Mononuclear cell (primary cell): ENCODE results near the gene INPP4A. TPM values are rescaled to one million over a fixed set of nuclear protein-coding genes. Genes with fewer than 3 reads are reported as not detected.
"Not testable (repeated sequence)": the region's sequence is repeated elsewhere in the genome, so short reads cannot be mapped to it uniquely, and the experiment has no call there.

Source experiments
- H3K27me3 ChIP-seq: 2 replicates; pipeline ENCODE4 v1.6.0; 2011; ENCODE audit warnings: low read length, control low read depth; ENCODE audit not compliant: insufficient read depth
- H3K4me1 ChIP-seq: 2 replicates; pipeline ENCODE4 v1.5.1; 2011; ENCODE audit warnings: mild to moderate bottlenecking, low read length, control low read depth; ENCODE audit not compliant: insufficient read depth
- H3K4me3 ChIP-seq: 2 replicates; pipeline ENCODE4 v1.5.1; 2011; ENCODE audit warnings: mild to moderate bottlenecking, low read length, moderate library complexity
- H3K9me3 ChIP-seq: 2 replicates; pipeline ENCODE4 v1.5.1; 2011; ENCODE audit warnings: low read depth, mild to moderate bottlenecking, control low read depth, low read length
- total RNA-seq: library from RNA; depleted of rRNA; stranded (reverse); fragments of >200 nt; gene quantifications from one replicate; pipeline ENCODE4 v1.2.3, GENCODE V29; 2012

The INPP4A gene
- total RNA-seq, 1 donor = 48.2 TPM

GRCh38 chr2:98579926-98580325 lies 135.3 kb downstream of the INPP4A start:
- Histone ChIP-seq H3K4me1 (no peaks in the 10 kb centered on the region), H3K4me3 (no peak overlapping the region), H3K27me3 (no peaks in the 10 kb centered on the region), H3K9me3 (no peaks in the 10 kb centered on the region)

DNA sequence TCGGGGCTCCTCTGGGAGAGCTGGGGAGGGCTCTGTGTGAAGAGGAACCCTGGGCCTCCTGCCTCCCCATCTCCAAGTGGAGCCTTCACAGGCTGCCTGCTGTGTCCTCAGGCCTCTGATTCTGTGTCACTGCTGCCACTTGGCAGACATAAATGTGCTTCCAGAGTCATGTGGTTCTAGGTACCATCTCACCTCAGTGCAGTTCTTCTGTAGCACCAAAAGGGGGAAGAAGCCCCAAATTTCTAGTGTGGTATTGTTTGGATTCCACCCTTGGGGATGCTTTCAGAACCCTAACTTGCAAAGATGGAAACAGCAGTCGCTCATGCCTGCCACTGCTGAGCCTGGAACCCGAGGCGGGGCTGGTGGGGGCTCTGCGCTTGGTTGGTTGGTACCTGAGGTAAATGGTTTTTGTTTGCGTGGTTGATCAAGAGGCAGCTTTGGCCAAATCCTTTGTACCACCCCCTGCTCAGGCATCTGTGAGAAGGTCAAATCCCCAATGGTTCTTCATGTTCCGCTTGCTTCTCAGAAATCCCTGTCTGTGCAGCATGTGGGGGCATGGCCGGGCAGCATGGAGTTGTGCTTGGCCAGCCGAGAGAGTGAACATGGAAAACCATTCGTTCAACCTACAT lies 136.1 kb downstream of the INPP4A start:
- Histone ChIP-seq H3K9me3 (no peaks in the 10 kb centered on the region), H3K27me3 (no peaks in the 10 kb centered on the region), H3K4me1 (no peaks in the 10 kb centered on the region), H3K4me3 (no peak overlapping the region)

DNA sequence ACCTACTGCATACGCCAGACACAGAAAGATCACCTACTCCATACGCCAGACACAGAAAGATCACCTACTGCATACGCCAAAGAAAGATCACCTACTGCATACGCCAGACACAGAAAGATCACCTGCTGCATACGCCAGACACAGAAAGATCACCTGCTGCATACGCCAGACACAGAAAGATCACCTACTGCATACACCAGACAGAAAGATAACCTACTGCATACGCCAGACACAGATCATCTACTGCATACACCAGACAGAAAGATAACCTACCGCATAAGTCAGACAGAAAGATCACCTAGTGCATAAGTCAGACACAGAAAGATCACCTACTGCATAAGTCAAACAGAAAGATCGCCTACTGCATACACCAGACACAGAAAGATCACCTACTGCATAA lies 137.9 kb downstream of the INPP4A start:
- Histone ChIP-seq H3K4me3 (no peak overlapping the region), H3K27me3 (no peaks in the 10 kb centered on the region), H3K9me3 (no peaks in the 10 kb centered on the region)

GRCh38 chr2:98583276-98583675 lies 138.6 kb downstream of the INPP4A start:
- Histone ChIP-seq H3K27me3 (no peaks in the 10 kb centered on the region), H3K4me1 (no peaks in the 10 kb centered on the region), H3K4me3 (no peak overlapping the region), H3K9me3 (no peaks in the 10 kb centered on the region)

More for the DNA sequence above, 137.9 kb downstream of the INPP4A start:
- H3K4me1 ChIP-seq = no peaks in the 10 kb centered on the region

GRCh38 chr2:98583816-98584618 lies 139.4 kb downstream of the INPP4A start:
- Histone ChIP-seq H3K4me3 (no peak overlapping the region), H3K9me3 (no peaks in the 10 kb centered on the region), H3K4me1 (no peaks in the 10 kb centered on the region), H3K27me3 (no peaks in the 10 kb centered on the region)

DNA sequence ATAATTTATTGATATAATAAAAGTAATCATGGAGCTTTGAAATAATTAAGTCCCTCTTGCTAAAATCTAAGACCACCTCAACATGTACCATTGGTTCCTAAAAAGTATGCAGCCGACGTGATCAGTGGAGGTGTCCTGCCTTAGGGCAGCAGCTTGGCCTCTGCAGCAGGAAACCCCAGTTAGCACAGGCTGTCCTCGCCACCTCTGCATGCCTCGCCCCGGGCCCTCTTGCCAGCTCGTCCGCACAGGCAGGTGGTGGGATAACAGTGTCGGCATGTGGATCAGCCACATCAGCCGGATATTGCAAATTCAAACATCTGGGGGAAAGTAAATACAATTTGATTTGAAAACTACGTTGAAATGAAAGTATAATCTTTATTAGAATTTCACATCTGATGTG lies 140.7 kb downstream of the INPP4A start:
- Histone ChIP-seq H3K4me1 (no peaks in the 10 kb centered on the region), H3K4me3 (no peak overlapping the region), H3K9me3 (no peaks in the 10 kb centered on the region), H3K27me3 (no peaks in the 10 kb centered on the region)

DNA sequence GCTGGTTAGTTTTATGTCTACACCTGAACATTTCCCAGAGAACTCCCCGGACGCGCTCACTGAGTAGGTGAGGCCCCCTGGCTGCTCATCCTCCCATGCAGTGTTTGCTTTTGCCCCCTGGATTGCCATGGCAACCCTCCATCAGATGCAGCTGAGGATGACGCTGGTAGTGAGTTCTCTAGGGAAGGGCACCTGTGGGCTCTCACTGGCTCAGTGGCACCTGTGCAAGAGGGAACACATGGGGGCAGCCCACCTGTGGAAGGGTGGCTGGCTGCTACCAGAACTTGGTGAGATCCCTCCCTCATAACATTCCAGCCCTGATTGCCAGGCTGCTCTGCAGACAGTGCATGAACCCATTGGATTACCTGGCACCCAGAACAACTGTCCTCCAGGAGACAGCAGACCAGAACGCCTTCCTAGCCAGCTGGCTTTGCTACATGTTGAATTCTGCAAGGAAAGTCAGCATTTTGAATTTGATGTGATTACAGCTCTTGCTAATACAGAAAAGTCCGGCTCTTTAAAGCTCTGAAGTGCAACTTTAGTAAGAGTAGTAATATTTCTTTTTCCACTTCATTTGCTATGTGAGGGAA lies 142.0 kb downstream of the INPP4A start:
- no peak overlapping the region for H3K4me3 ChIP-seq
- no peaks in the 10 kb centered on the region for H3K27me3 ChIP-seq
- no peaks in the 10 kb centered on the region for H3K4me1 ChIP-seq
- H3K9me3 ChIP-seq = no peaks in the 10 kb centered on the region

GRCh38 chr2:98588880-98589431 lies 144.3 kb downstream of the INPP4A start:
- Histone ChIP-seq H3K9me3 (no peaks in the 10 kb centered on the region), H3K4me1 (no peaks in the 10 kb centered on the region), H3K27me3 (no peaks in the 10 kb centered on the region), H3K4me3 (no peak overlapping the region)

DNA sequence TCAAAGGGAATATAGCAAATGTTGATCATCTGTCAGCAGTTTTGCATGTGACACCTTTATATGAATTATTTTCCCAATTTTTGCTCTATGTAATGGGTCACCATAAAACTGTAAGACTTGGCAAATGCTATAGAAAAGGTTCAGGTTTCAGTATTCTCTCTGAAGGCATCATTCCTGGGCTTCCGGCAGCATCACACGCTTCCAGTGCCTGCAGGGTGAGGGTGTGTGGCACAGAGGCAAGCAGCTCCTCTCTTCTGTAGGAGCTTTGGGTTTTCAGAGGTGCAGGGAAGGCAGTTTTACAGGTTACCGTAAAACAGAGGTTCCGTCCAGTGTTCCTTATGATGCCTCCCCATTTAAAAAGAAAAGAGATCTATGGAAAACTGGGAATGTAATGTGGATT lies 144.8 kb downstream of the INPP4A start:
- Histone ChIP-seq H3K27me3 (no peaks in the 10 kb centered on the region), H3K9me3 (no peaks in the 10 kb centered on the region), H3K4me3 (no peak overlapping the region), H3K4me1 (no peaks in the 10 kb centered on the region)

GRCh38 chr2:98592565-98592964 lies 147.9 kb downstream of the INPP4A start:
- H3K4me1 ChIP-seq = no peaks in the 10 kb centered on the region
- H3K9me3 ChIP-seq = no peaks in the 10 kb centered on the region
- no peak overlapping the region for H3K4me3 ChIP-seq
- H3K27me3 ChIP-seq = no peaks in the 10 kb centered on the region

GRCh38 chr2:98594665-98595064 lies 150.0 kb downstream of the INPP4A start:
- H3K4me3 ChIP-seq, H3K4me1 ChIP-seq, H3K9me3 ChIP-seq, H3K27me3 ChIP-seq: not testable (repeated sequence)

DNA sequence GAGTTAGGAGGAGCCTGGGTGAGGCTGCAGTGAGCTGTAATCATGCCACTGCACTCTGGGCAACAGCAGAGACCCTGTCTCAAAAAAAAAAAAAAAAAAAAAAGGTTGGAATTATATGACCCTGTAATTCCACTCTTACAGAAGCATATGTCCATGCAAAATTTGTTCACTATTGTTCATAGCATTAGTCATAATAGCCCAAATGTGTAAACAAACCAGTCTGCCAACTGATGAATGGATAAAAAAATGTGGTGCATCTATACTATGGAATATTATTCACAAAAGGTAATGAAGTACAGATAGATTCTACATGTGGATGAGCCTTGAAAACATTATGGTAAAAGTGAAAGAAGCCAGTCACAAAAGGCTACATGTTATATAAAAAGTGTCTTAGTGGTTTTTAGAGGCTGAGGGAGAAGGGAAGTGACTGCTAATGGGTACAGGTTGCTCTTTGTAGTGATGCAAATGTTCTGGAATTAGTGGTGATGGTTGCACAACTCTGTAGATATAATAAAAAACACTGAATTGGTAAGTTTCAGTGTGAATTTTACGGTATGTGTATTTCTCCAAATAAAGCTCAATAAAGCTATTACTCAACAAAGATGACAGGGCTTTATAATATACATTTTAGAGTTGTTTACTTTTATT lies 154.2 kb downstream of the INPP4A start:
- Histone ChIP-seq H3K4me1 (no peaks in the 10 kb centered on the region), H3K4me3 (no peak overlapping the region), H3K9me3 (no peaks in the 10 kb centered on the region), H3K27me3 (no peaks in the 10 kb centered on the region)

GRCh38 chr2:98601532-98602132 lies 157.0 kb downstream of the INPP4A start:
- Histone ChIP-seq H3K9me3 (no peaks in the 10 kb centered on the region), H3K4me3 (no peak overlapping the region), H3K4me1 (peaks cover 4% of the 10 kb centered on the region), H3K27me3 (no peaks in the 10 kb centered on the region)

GRCh38 chr2:98604547-98604946 lies 159.9 kb downstream of the INPP4A start:
- Histone ChIP-seq H3K9me3 (no peaks in the 10 kb centered on the region), H3K4me1 (peaks cover 23% of the 10 kb centered on the region), H3K4me3 (no peak overlapping the region), H3K27me3 (no peaks in the 10 kb centered on the region)

DNA sequence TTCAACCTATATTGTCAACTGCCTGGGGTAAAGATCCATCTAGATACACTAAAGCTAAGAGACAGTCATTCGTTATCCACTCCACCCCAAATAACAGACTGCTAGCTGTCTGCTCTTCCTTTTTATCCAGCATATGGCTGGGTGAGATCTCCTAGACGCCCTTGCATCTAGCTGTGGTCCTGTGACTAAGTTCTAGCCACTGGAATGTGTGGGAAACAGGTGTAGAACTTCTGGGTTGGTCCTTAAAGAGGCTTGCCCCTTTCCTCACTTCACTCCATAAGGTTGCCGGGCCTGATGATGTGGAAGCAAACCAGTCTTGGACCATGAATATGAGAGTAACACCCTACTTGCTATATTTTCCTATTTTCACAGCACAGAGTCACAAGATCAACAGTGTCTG lies 160.4 kb downstream of the INPP4A start:
- no peaks in the 10 kb centered on the region for H3K9me3 ChIP-seq
- no peaks in the 10 kb centered on the region for H3K27me3 ChIP-seq
- no peak overlapping the region for H3K4me3 ChIP-seq
- H3K4me1 ChIP-seq = peaks cover 28% of the 10 kb centered on the region
